GM19438 (cell line): ENCODE data around the gene SKIDA1.

Experiments
- ATAC-seq: cut with Tn5 transposase; IDR thresholded peaks from one replicate; pipeline ENCODE4 v1.9.1; 2021; ENCODE audit warnings: low read depth; ENCODE audit not compliant: unreplicated experiment

Gene SKIDA1

GRCh38 chr10:21503542-21503941 is 21.9 kb downstream of the SKIDA1 start:
- no peak for ATAC-seq

- no peak for ATAC-seq
These were observed 23.1 kb downstream of the SKIDA1 start for GRCh38 chr10:21502348-21502740.

- ATAC-seq = no peak
These were observed 23.6 kb downstream of the SKIDA1 start for GRCh38 chr10:21501731-21502347.

GRCh38 chr10:21501091-21501490 is 24.4 kb downstream of the SKIDA1 start:
- no peak for ATAC-seq

GRCh38 chr10:21500578-21500910 is 24.9 kb downstream of the SKIDA1 start:
- no peak for ATAC-seq

- ATAC-seq = no peak
These were observed 25.5 kb downstream of the SKIDA1 start for GRCh38 chr10:21499701-21500577.

- ATAC-seq = no peak
These were observed 26.5 kb downstream of the SKIDA1 start for GRCh38 chr10:21498986-21499385.

- no peak for ATAC-seq
These were observed 27.1 kb downstream of the SKIDA1 start for GRCh38 chr10:21498377-21498776.

- no peak for ATAC-seq
These were observed 28.2 kb downstream of the SKIDA1 start for GRCh38 chr10:21497177-21497807.

GRCh38 chr10:21496343-21497176 is 28.9 kb downstream of the SKIDA1 start:
- peak; percentile 50 for ATAC-seq

GRCh38 chr10:21495752-21496342 is 29.6 kb downstream of the SKIDA1 start:
- ATAC-seq = peak; percentile 61

- no peak for ATAC-seq
These were observed 30.3 kb downstream of the SKIDA1 start for GRCh38 chr10:21495002-21495751.

- peak; percentile 36 for ATAC-seq
These were observed 31.1 kb downstream of the SKIDA1 start for GRCh38 chr10:21494191-21495001.

- ATAC-seq = no peak
These were observed 31.7 kb downstream of the SKIDA1 start for GRCh38 chr10:21493784-21494183.

GRCh38 chr10:21492421-21492820 is 33.1 kb downstream of the SKIDA1 start:
- no peak for ATAC-seq

- ATAC-seq = no peak
These were observed 34.8 kb downstream of the SKIDA1 start for GRCh38 chr10:21490711-21491105.

- no peak for ATAC-seq
These were observed 35.3 kb downstream of the SKIDA1 start for GRCh38 chr10:21490028-21490710.

GRCh38 chr10:21488957-21489446 is 36.5 kb downstream of the SKIDA1 start:
- no peak for ATAC-seq
